CD14-positive monocyte (primary cell): Measurements from ENCODE around the gene EIF3B. TPM values are rescaled to one million over a fixed set of nuclear protein-coding genes. Genes with fewer than 3 reads are reported as not detected.

Experiments
- DNase-seq, 3 donors: peaks; one replicate each; pipeline ENCODE4 v3.0.0-alpha.2; 2011 to 2022
- H2AFZ ChIP-seq: 2 replicates; pipeline ENCODE4 v1.6.0; 2012; ENCODE audit warnings: mild to moderate bottlenecking, low read depth, low read length, inconsistent platforms; ENCODE audit not compliant: insufficient read depth, poor library complexity, severe bottlenecking
- H3K27ac ChIP-seq, 2 donors: 1 replicate in 1 of 2; 2 replicates in 1 of 2; pipeline ENCODE4 v1.5.1; 2012 to 2013; ENCODE audit warnings: low read length in 2 of 2, control low read depth in 1 of 2, inconsistent platforms in 1 of 2, low read depth in 1 of 2, mild to moderate bottlenecking in 1 of 2
- H3K27me3 ChIP-seq, 2 donors: one replicate each; pipeline versions ENCODE4 v1.6.0 to v1.6.1; 2011 to 2013; ENCODE audit warnings: low read length in 2 of 2; ENCODE audit not compliant: control insufficient read depth in 2 of 2, insufficient read depth in 2 of 2
- H3K36me3 ChIP-seq, 2 donors: replicated peaks in 1 of 2; 1 replicate in 1 of 2; 2 replicates in 1 of 2; pipeline versions ENCODE4 v1.5.1 to v1.6.1; 2012 to 2013; ENCODE audit warnings: low read length in 2 of 2, control low read depth in 1 of 2, inconsistent platforms in 1 of 2, mild to moderate bottlenecking in 1 of 2; ENCODE audit not compliant: insufficient read depth in 2 of 2, control insufficient read depth in 1 of 2
- H3K4me1 ChIP-seq, 2 donors: 1 replicate in 1 of 2; 2 replicates in 1 of 2; pipeline versions ENCODE4 v1.5.1 to v1.6.1; 2012 to 2013; ENCODE audit warnings: low read length in 2 of 2, control low read depth in 1 of 2, inconsistent platforms in 1 of 2, mild to moderate bottlenecking in 1 of 2, moderate library complexity in 1 of 2; ENCODE audit not compliant: insufficient read depth in 2 of 2, control insufficient read depth in 1 of 2
- H3K4me2 ChIP-seq: replicated peaks from 2 replicates; pipeline ENCODE3; 2012; ENCODE audit warnings: low read length, moderate library complexity, mild to moderate bottlenecking; ENCODE audit not compliant: poor library complexity, severe bottlenecking; ENCODE audit errors: extremely low read depth
- H3K4me3 ChIP-seq, 3 experiments: fragments of 200-600 bp in 1 of 3; sonication (generic) in 1 of 3; replicated peaks in 1 of 3; 1 replicate in 2 of 3; 2 replicates in 1 of 3; pipeline ENCODE4 v1.5.1; 2011 to 2013; ENCODE audit warnings: low read length in 3 of 3, mild to moderate bottlenecking in 3 of 3, control low read depth in 2 of 3, low read depth in 2 of 3, inconsistent platforms in 1 of 3, moderate library complexity in 1 of 3
- H3K79me2 ChIP-seq: 2 replicates; pipeline ENCODE4 v1.6.0; 2012; ENCODE audit warnings: mild to moderate bottlenecking, control low read depth, inconsistent platforms, low read length, moderate library complexity; ENCODE audit not compliant: insufficient read depth
- H3K9ac ChIP-seq: 2 replicates; pipeline ENCODE4 v1.6.0; 2017; ENCODE audit warnings: low read length, mild to moderate bottlenecking; ENCODE audit not compliant: insufficient read depth, poor library complexity, severe bottlenecking
- H3K9me3 ChIP-seq, 2 donors: replicated peaks in 1 of 2; 1 replicate in 1 of 2; 2 replicates in 1 of 2; pipeline versions ENCODE4 v1.5.1 to v1.6.1; 2012 to 2013; ENCODE audit warnings: low read length in 2 of 2, control low read depth in 1 of 2; ENCODE audit not compliant: control insufficient read depth in 1 of 2, insufficient read depth in 1 of 2
- H4K20me1 ChIP-seq: 2 replicates; pipeline ENCODE4 v1.6.0; 2012; ENCODE audit warnings: mild to moderate bottlenecking, low read length, control low read depth, moderate library complexity; ENCODE audit not compliant: insufficient read depth
- H3K27ac Mint-ChIP-seq, 7 donors: one replicate each; pipeline ENCODE4 v1.8.0; 2020; ENCODE audit warnings: mild to moderate bottlenecking in 7 of 7, mixed read lengths in 7 of 7, moderate library complexity in 6 of 7, inconsistent platforms in 2 of 7
- H3K27me3 Mint-ChIP-seq, 3 donors: one replicate each; pipeline ENCODE4 v1.8.0; 2021 to 2022; ENCODE audit warnings: low read depth in 3 of 3, mild to moderate bottlenecking in 3 of 3, mixed read lengths in 3 of 3, moderate library complexity in 3 of 3, inconsistent platforms in 1 of 3
- H3K36me3 Mint-ChIP-seq, 2 donors: one replicate each; pipeline ENCODE4 v1.8.0; 2020; ENCODE audit warnings: mixed read lengths in 2 of 2, inconsistent platforms in 1 of 2, mild to moderate bottlenecking in 1 of 2
- H3K4me1 Mint-ChIP-seq: one replicate; pipeline ENCODE4 v1.8.0; 2020; ENCODE audit warnings: mild to moderate bottlenecking, mixed read lengths
- H3K4me3 Mint-ChIP-seq, 2 donors: one replicate each; pipeline ENCODE4 v1.8.0; 2020; ENCODE audit warnings: mild to moderate bottlenecking in 2 of 2, mixed read lengths in 2 of 2, moderate library complexity in 1 of 2
- H3K9me3 Mint-ChIP-seq, 7 donors: one replicate each; pipeline ENCODE4 v1.8.0; 2020 to 2022; ENCODE audit warnings: mixed read lengths in 7 of 7, mild to moderate bottlenecking in 6 of 7, moderate library complexity in 6 of 7, inconsistent platforms in 2 of 7
- CTCF ChIP-seq: fragments of 200-600 bp; IDR thresholded peaks from one replicate; pipeline ENCODE4 v1.8.0; 2022; ENCODE audit warnings: antibody characterized with exemption, mild to moderate bottlenecking
- WGBS: methylation state at CpG from one replicate; pipeline ENCODE4 v1.1.5; 2013; ENCODE audit warnings: missing lambda C conversion rate; ENCODE audit not compliant: insufficient coverage; 5-methylcytosine and 5-hydroxymethylcytosine counted together
- intact Hi-C, 2 donors: fragments of 100-400 bp; cut with micrococcal nuclease; formaldehyde crosslinking; loops; one replicate each; pipeline versions ENCODE4 v1.15.0 to v1.15.1; 2023
- polyA plus RNA-seq, 3 donors: library from polyadenylated mRNA; depleted of rRNA in 1 of 3; unstranded in 2 of 3; stranded (reverse) in 1 of 3; fragments of 300-500 nt in 2 of 3; fragments of >200 nt in 1 of 3; fragmentation: Illumina TruSeq in 2 of 3; gene quantifications; 1 replicate in 2 of 3; 2 replicates in 1 of 3; pipeline ENCODE4 v1.2.3, GENCODE V29; 2012 to 2021

Gene EIF3B
- polyA plus RNA-seq, 3 donors: 46.0 to 89.1 (median 69.2) TPM

GRCh38 chr7:2409745-2410414 is 55.3 kb downstream of the EIF3B start:
- Mint-ChIP-seq H3K27me3 (no peaks in the 10 kb centered on the region), H3K9me3 (no peaks in the 10 kb centered on the region), H3K27ac (peak overlapping the region in 5 of 7 donors; percentile 15 to 80 (median 57)), H3K4me3 (peak overlapping the region; percentile 1 to 52), H3K4me1 (peaks cover 81% of the 10 kb centered on the region), H3K36me3 (peaks cover 2 to 4% of the 10 kb centered on the region in 2 donors)
- peaks cover 64 to 85% of the 10 kb centered on the region in 2 donors for H3K4me1 ChIP-seq
- 28% methylated on average over 6 of the region's 15 CpGs for WGBS
- no peak overlapping the region for H3K4me3 ChIP-seq
- H3K4me2 ChIP-seq: peak overlapping the region; percentile 25
- H3K79me2 ChIP-seq: peaks cover 84% of the 10 kb centered on the region
- no peak overlapping the region for H3K9ac ChIP-seq
- no peaks in the 10 kb centered on the region for H3K36me3 ChIP-seq
- no peak for DNase-seq
- H4K20me1 ChIP-seq: peaks cover 6% of the 10 kb centered on the region
- peak overlapping the region; percentile 68 for H2AFZ ChIP-seq
- intact Hi-C loops: loop anchor here in 1 of 2 donors (10.0 kb wide), 1 partner anchor 105 kb away; the partner anchor contains the start of gene LFNG
- no peaks in the 10 kb centered on the region for H3K9me3 ChIP-seq
- TF ChIP-seq CTCF: no peak
- H3K27ac ChIP-seq: peak overlapping the region in 1 of 2 donors; percentile 44
- no peaks in the 10 kb centered on the region for H3K27me3 ChIP-seq

GRCh38 chr7:2411049-2411448 is 56.4 kb downstream of the EIF3B start:
- no peaks in the 10 kb centered on the region for H3K9me3 Mint-ChIP-seq
- no peaks in the 10 kb centered on the region for H3K27me3 ChIP-seq
- DNase-seq: no peak
- no peak overlapping the region for H2AFZ ChIP-seq
- peaks cover 2 to 4% of the 10 kb centered on the region in 2 donors for H3K36me3 Mint-ChIP-seq
- 100% methylated on average over 1 of the region's 1 CpG for WGBS
- H3K27me3 Mint-ChIP-seq: no peaks in the 10 kb centered on the region
- H3K9me3 ChIP-seq: no peaks in the 10 kb centered on the region
- no peak overlapping the region for H3K4me2 ChIP-seq
- no peak overlapping the region for H3K27ac ChIP-seq
- peaks cover 81% of the 10 kb centered on the region for H3K79me2 ChIP-seq
- intact Hi-C loops: no loop called here
- H3K27ac Mint-ChIP-seq: no peak overlapping the region
- peaks cover 77% of the 10 kb centered on the region for H3K4me1 Mint-ChIP-seq
- no peak overlapping the region for H3K9ac ChIP-seq
- H3K4me1 ChIP-seq: peaks cover 56 to 79% of the 10 kb centered on the region in 2 donors
- H3K4me3 ChIP-seq: no peak overlapping the region
- H3K4me3 Mint-ChIP-seq: no peak overlapping the region
- TF ChIP-seq CTCF: no peak
- no peaks in the 10 kb centered on the region for H3K36me3 ChIP-seq
- peaks cover 6% of the 10 kb centered on the region for H4K20me1 ChIP-seq
